ENCODE measurements around the gene ALG8. TPM values are rescaled to one million over a fixed set of nuclear protein-coding genes. Genes with fewer than 3 reads are reported as not detected.

ALG8 gene
- total RNA-seq, 1 donor from 2014 or later: 20.9 TPM

Other genes with a start within 250 kb of the ALG8 start
- gene INTS4, start 145.0 kb downstream of the ALG8 start, total RNA-seq: 27.1 and 29.7 TPM in 2 replicates
- gene KCTD14, start 116.3 kb downstream of the ALG8 start, total RNA-seq: under 0.01 and 0.26 TPM in 2 replicates
- gene THRSP, start 75.8 kb downstream of the ALG8 start, total RNA-seq: not detected in 2 replicates
- gene NDUFC2, start 59.8 kb downstream of the ALG8 start, total RNA-seq: 70.4 and 82.0 TPM in 2 replicates
- gene KCTD21, start 49.0 kb upstream of the ALG8 start, total RNA-seq: 3.3 and 6.4 TPM in 2 replicates
- gene USP35, start 49.3 kb upstream of the ALG8 start, total RNA-seq: 4.0 and 5.9 TPM in 2 replicates